ENCODE results near the gene BBS2.
A peak's percentile ranks its signal among the peaks of the same experiment; 100 is the strongest.

The BBS2 gene

GRCh38 chr16:56477096-56477878 lies 42.5 kb downstream of the BBS2 start:
- DNase-seq (ENCODE audit: low spot score) = no peak

GRCh38 chr16:56475201-56475600 lies 44.6 kb downstream of the BBS2 start:
- DNase-seq (ENCODE audit: low spot score) = no peak

GRCh38 chr16:56470666-56471065 lies 49.2 kb downstream of the BBS2 start:
- DNase-seq (ENCODE audit: low spot score) = no peak

GRCh38 chr16:56470232-56470631 lies 49.6 kb downstream of the BBS2 start:
- no peak for DNase-seq (ENCODE audit: low spot score)

- DNase-seq (ENCODE audit: low spot score) = no peak
These were observed 50.1 kb downstream of the BBS2 start for GRCh38 chr16:56469748-56470147.

- DNase-seq (ENCODE audit: low spot score) = no peak
These were observed 51.0 kb downstream of the BBS2 start for GRCh38 chr16:56468800-56469199.

- no peak for DNase-seq (ENCODE audit: low spot score)
These were observed 53.5 kb downstream of the BBS2 start for GRCh38 chr16:56466344-56466743.

- no peak for DNase-seq (ENCODE audit: low spot score)
These were observed 56.7 kb downstream of the BBS2 start for GRCh38 chr16:56463153-56463552.

GRCh38 chr16:56462064-56462796 lies 57.6 kb downstream of the BBS2 start:
- DNase-seq (ENCODE audit: low spot score) = no peak

- DNase-seq (ENCODE audit: low spot score) = peak; percentile 61
These were observed 59.7 kb downstream of the BBS2 start for GRCh38 chr16:56460101-56460500.

- DNase-seq (ENCODE audit: low spot score) = no peak
These were observed 61.8 kb downstream of the BBS2 start for GRCh38 chr16:56457927-56458470.

GRCh38 chr16:56451753-56452689 lies 67.8 kb downstream of the BBS2 start:
- DNase-seq (ENCODE audit: low spot score) = peak; percentile 75

GRCh38 chr16:56450986-56451752 lies 68.7 kb downstream of the BBS2 start, which contains the start of the genes NUDT21 and OGFOD1:
NUDT21 (minus strand) TSS chr16:56451332; CDS start chr16:56451202, 130 bp downstream.
OGFOD1 (plus strand) TSS chr16:56451554; CDS start chr16:56451613, 59 bp downstream.
- DNase-seq (ENCODE audit: low spot score) = peak; percentile 96

- peak; percentile 28 for DNase-seq (ENCODE audit: low spot score)
These were observed 69.4 kb downstream of the BBS2 start for GRCh38 chr16:56450275-56450985.

GRCh38 chr16:56448005-56448404 lies 71.8 kb downstream of the BBS2 start:
- no peak for DNase-seq (ENCODE audit: low spot score)

GRCh38 chr16:56447286-56447685 lies 72.5 kb downstream of the BBS2 start:
- DNase-seq (ENCODE audit: low spot score) = no peak

GRCh38 chr16:56438038-56438437 lies 81.8 kb downstream of the BBS2 start:
- no peak for DNase-seq (ENCODE audit: low spot score)

- no peak for DNase-seq (ENCODE audit: low spot score)
These were observed 83.6 kb downstream of the BBS2 start for GRCh38 chr16:56436258-56436657.
